ENCODE data around the gene ABLIM3. TPM values are rescaled to one million over a fixed set of nuclear protein-coding genes. Genes with fewer than 3 reads are reported as not detected.

Gene ABLIM3
- total RNA-seq, 1 experiment from 2014 or later: 111 TPM

- intact Hi-C loops (cut with micrococcal nuclease; ENCODE audit: unreplicated experiment): loop anchor here (2.0 to 5.0 kb wide), 4 partner anchors 71 to 447 kb away; partner anchors contain the start of genes ADRB2 and GRPEL2
- no TSS peak for BruUV-seq (replicated peaks)
- Histone ChIP-seq H4K20me1 (ENCODE audit: insufficient read depth) (no peaks in the 10 kb centered on the region), H3K27ac (no peak overlapping the region), H3K27me3 (ENCODE audit: insufficient read depth, low read depth) (no peaks in the 10 kb centered on the region), H3K4me1 (replicated peaks; ENCODE audit: insufficient read depth) (peaks cover 18% of the 10 kb centered on the region), H3K4me2 (no peak overlapping the region), H3K36me3 (ENCODE audit: low read depth) (no peaks in the 10 kb centered on the region), H3K9me2 (ENCODE audit: insufficient read depth) (no peaks in the 10 kb centered on the region), H3K9me3 (ENCODE audit: insufficient read depth, low read depth) (no peaks in the 10 kb centered on the region), H3F3A (ENCODE audit: insufficient read depth, low read depth) (peaks cover 4% of the 10 kb centered on the region), H3K79me2 (ENCODE audit: low read depth) (no peaks in the 10 kb centered on the region; the same call in 1 of the 2 replicates), H2AFZ (no peak overlapping the region), H3K4me3 (no peak overlapping the region)
- TF ChIP-seq CTCF (conservative IDR thresholded peaks at IDR 0.05) (no peak), EZH2 (IDR thresholded peaks at IDR 0.05; ENCODE audit: low read depth) (no peak)
- DNase-seq: no peak
- CTCF ChIA-PET: no interaction called here
- POLR2A ChIA-PET (ENCODE audit: unreplicated experiment): no interaction called here
Measured at GRCh38 chr5:149273950-149274349, 132.7 kb downstream of the ABLIM3 start.

GRCh38 chr5:149274939-149275338 lies 133.6 kb downstream of the ABLIM3 start:
- Histone ChIP-seq H3K27ac (no peak overlapping the region), H3K4me1 (replicated peaks; ENCODE audit: insufficient read depth) (peaks cover 28% of the 10 kb centered on the region), H3K27me3 (ENCODE audit: insufficient read depth, low read depth) (no peaks in the 10 kb centered on the region), H3F3A (ENCODE audit: insufficient read depth, low read depth) (peaks cover 4% of the 10 kb centered on the region), H3K9me3 (ENCODE audit: insufficient read depth, low read depth) (no peaks in the 10 kb centered on the region), H3K9me2 (ENCODE audit: insufficient read depth) (no peaks in the 10 kb centered on the region), H2AFZ (no peak overlapping the region), H3K4me2 (no peak overlapping the region), H3K36me3 (ENCODE audit: low read depth) (no peaks in the 10 kb centered on the region), H3K79me2 (ENCODE audit: low read depth) (no peaks in the 10 kb centered on the region; the same call in 1 of the 2 replicates), H4K20me1 (ENCODE audit: insufficient read depth) (no peaks in the 10 kb centered on the region), H3K4me3 (no peak overlapping the region)
- TF ChIP-seq CTCF (conservative IDR thresholded peaks at IDR 0.05): no peak
- TF ChIP-seq EZH2 (IDR thresholded peaks at IDR 0.05; ENCODE audit: low read depth): no peak
- intact Hi-C loops (cut with micrococcal nuclease; ENCODE audit: unreplicated experiment): loop anchor here (5.0 kb wide), 3 partner anchors 92 to 448 kb away; partner anchors contain the start of gene ADRB2
- ChIA-PET CTCF (interaction anchor here (0.6 kb wide), 1 partner anchor 134 kb away, joined by 11 read pairs; no protein-coding TSS in a partner anchor), POLR2A (ENCODE audit: unreplicated experiment) (no interaction called here)
- no TSS peak for BruUV-seq (replicated peaks)
- DNase-seq: no peak

GRCh38 chr5:149277801-149278200 lies 136.5 kb downstream of the ABLIM3 start:
- Histone ChIP-seq H3K4me1 (replicated peaks; ENCODE audit: insufficient read depth) (peaks cover 27% of the 10 kb centered on the region), H2AFZ (no peak overlapping the region), H4K20me1 (ENCODE audit: insufficient read depth) (no peaks in the 10 kb centered on the region), H3K27ac (no peak overlapping the region), H3K4me2 (no peak overlapping the region), H3K36me3 (ENCODE audit: low read depth) (no peaks in the 10 kb centered on the region), H3K4me3 (no peak overlapping the region), H3K9me2 (ENCODE audit: insufficient read depth) (no peaks in the 10 kb centered on the region), H3K9me3 (ENCODE audit: insufficient read depth, low read depth) (no peaks in the 10 kb centered on the region), H3K79me2 (ENCODE audit: low read depth) (no peaks in the 10 kb centered on the region; the same call in 1 of the 2 replicates), H3K27me3 (ENCODE audit: insufficient read depth, low read depth) (no peaks in the 10 kb centered on the region), H3F3A (ENCODE audit: insufficient read depth, low read depth) (no peaks in the 10 kb centered on the region)
- intact Hi-C loops (cut with micrococcal nuclease; ENCODE audit: unreplicated experiment): no loop called here
- BruUV-seq (replicated peaks): no TSS peak
- no peak for DNase-seq
- CTCF ChIA-PET: no interaction called here
- TF ChIP-seq EZH2 (IDR thresholded peaks at IDR 0.05; ENCODE audit: low read depth): no peak
- no peak for TF ChIP-seq CTCF (conservative IDR thresholded peaks at IDR 0.05)
- POLR2A ChIA-PET (ENCODE audit: unreplicated experiment): no interaction called here
